Mesothelial cell of epicardium (in vitro differentiated cells): ENCODE results near the gene PAK5. TPM values are rescaled to one million over a fixed set of nuclear protein-coding genes. Genes with fewer than 3 reads are reported as not detected.

Experiments used
- DNase-seq, 2 experiments: peaks; one replicate each; pipeline ENCODE4 v3.0.0; 2021; ENCODE audit warnings: low spot score in 2 of 2; ENCODE audit not compliant: unreplicated experiment in 2 of 2
- H3K27ac Mint-ChIP-seq: 2 replicates; pipeline ENCODE4 v1.8.0; 2021; ENCODE audit warnings: mixed read lengths
- H3K27me3 Mint-ChIP-seq: 2 replicates; pipeline ENCODE4 v1.8.0; 2021; ENCODE audit warnings: low read depth, mixed read lengths
- H3K36me3 Mint-ChIP-seq: 2 replicates; pipeline ENCODE4 v1.8.0; 2021; ENCODE audit warnings: mixed read lengths
- H3K4me1 Mint-ChIP-seq: 2 replicates; pipeline ENCODE4 v1.8.0; 2021; ENCODE audit warnings: mixed read lengths
- H3K4me3 Mint-ChIP-seq: 2 replicates; pipeline ENCODE4 v1.8.0; 2021; ENCODE audit warnings: mild to moderate bottlenecking, moderate library complexity, mixed read lengths
- H3K9me3 Mint-ChIP-seq: 2 replicates; pipeline ENCODE4 v1.8.0; 2021; ENCODE audit warnings: mixed read lengths
- CTCF ChIP-seq: fragments of 200-600 bp; sonication (generic); IDR thresholded peaks from one replicate; pipeline ENCODE4 v1.5.0; 2021; ENCODE audit warnings: antibody characterized with exemption; ENCODE audit not compliant: unreplicated experiment
- total RNA-seq: library from RNA; stranded (reverse); gene quantifications from 3 replicates; pipeline ENCODE4 v1.2.1, GENCODE V29; 2021

PAK5 gene
- total RNA-seq, 1 donor from 2014 or later: 0.54 TPM

GRCh38 chr20:9711872-9712271, 127.0 kb downstream of the PAK5 start:
- DNase-seq: no peak
- Mint-ChIP-seq H3K4me1 (no peaks in the 10 kb centered on the region), H3K4me3 (no peak overlapping the region), H3K36me3 (no peaks in the 10 kb centered on the region), H3K27ac (no peak overlapping the region), H3K27me3 (peaks cover 26% of the 10 kb centered on the region), H3K9me3 (peaks cover 10% of the 10 kb centered on the region)
- no peak for TF ChIP-seq CTCF

- Mint-ChIP-seq H3K36me3 (no peaks in the 10 kb centered on the region), H3K4me1 (no peaks in the 10 kb centered on the region), H3K27ac (no peak overlapping the region), H3K9me3 (peaks cover 10% of the 10 kb centered on the region), H3K4me3 (no peak overlapping the region), H3K27me3 (peaks cover 30% of the 10 kb centered on the region)
- no peak for DNase-seq
- no peak for TF ChIP-seq CTCF
Observed at GRCh38 chr20:9710685-9711084, 128.2 kb downstream of the PAK5 start.

- Mint-ChIP-seq H3K4me1 (no peaks in the 10 kb centered on the region), H3K27me3 (peaks cover 30% of the 10 kb centered on the region), H3K36me3 (no peaks in the 10 kb centered on the region), H3K27ac (no peak overlapping the region), H3K4me3 (no peak overlapping the region), H3K9me3 (no peaks in the 10 kb centered on the region)
- no peak for DNase-seq
- no peak for TF ChIP-seq CTCF
Observed at GRCh38 chr20:9705722-9706476, 133.0 kb downstream of the PAK5 start.

GRCh38 chr20:9699181-9699580, 139.7 kb downstream of the PAK5 start:
- no peaks in the 10 kb centered on the region for H3K4me1 Mint-ChIP-seq
- no peaks in the 10 kb centered on the region for H3K36me3 Mint-ChIP-seq
- no peak overlapping the region for H3K27ac Mint-ChIP-seq
- H3K4me3 Mint-ChIP-seq: no peak overlapping the region
- H3K27me3 Mint-ChIP-seq: peaks cover 53% of the 10 kb centered on the region
- TF ChIP-seq CTCF: no peak
- no peaks in the 10 kb centered on the region for H3K9me3 Mint-ChIP-seq
- DNase-seq: no peak

GRCh38 chr20:9689041-9689440, 149.8 kb downstream of the PAK5 start:
- Mint-ChIP-seq H3K36me3 (no peaks in the 10 kb centered on the region), H3K4me3 (no peak overlapping the region), H3K27ac (no peak overlapping the region), H3K27me3 (peaks cover 50% of the 10 kb centered on the region), H3K4me1 (no peaks in the 10 kb centered on the region), H3K9me3 (no peaks in the 10 kb centered on the region)
- DNase-seq: no peak
- TF ChIP-seq CTCF: no peak
